Kidney epithelial cell (primary cell): ENCODE data around the gene PVR. TPM values are rescaled to one million over a fixed set of nuclear protein-coding genes. Genes with fewer than 3 reads are reported as not detected.
A peak's percentile ranks its signal among the peaks of the same experiment; 100 is the strongest.
"Not testable (repeated sequence)": the region's sequence is repeated elsewhere in the genome, so short reads cannot be mapped to it uniquely, and the experiment has no call there.

ENCODE experiments used
- DNase-seq: peaks from one replicate; pipeline ENCODE4 v3.0.0-alpha.2; 2010; ENCODE audit warnings: low read depth
- H3K27me3 ChIP-seq: 2 replicates; pipeline ENCODE4 v1.6.0; 2011; ENCODE audit warnings: low read length; ENCODE audit not compliant: control insufficient read depth, insufficient read depth
- H3K36me3 ChIP-seq: 2 replicates; pipeline ENCODE4 v1.5.1; 2011; ENCODE audit warnings: low read length; ENCODE audit not compliant: control insufficient read depth, insufficient read depth
- H3K4me3 ChIP-seq: 2 replicates; pipeline ENCODE4 v1.5.1; 2011; ENCODE audit warnings: low read depth, mild to moderate bottlenecking, control low read depth, low read length
- CTCF ChIP-seq: IDR thresholded peaks from 2 replicates; pipeline ENCODE4 v1.5.1; 2011; ENCODE audit warnings: mild to moderate bottlenecking, moderate library complexity, low read length, control low read depth, inconsistent platforms; ENCODE audit not compliant: insufficient read depth, poor library complexity, severe bottlenecking
- total RNA-seq: library from RNA; depleted of rRNA; stranded (reverse); fragments of >200 nt; gene quantifications from 2 replicates; pipeline ENCODE4 v1.2.3, GENCODE V29; 2015

PVR gene
- total RNA-seq, 1 donor from 2014 or later, result 176 TPM

GRCh38 chr19:44623080-44623479 is 20.6 kb upstream of the PVR start:
- Histone ChIP-seq H3K4me3 (no peak overlapping the region), H3K36me3 (no peaks in the 10 kb centered on the region), H3K27me3 (no peaks in the 10 kb centered on the region)
- TF ChIP-seq CTCF, result no peak
- DNase-seq, result no peak

DNA sequence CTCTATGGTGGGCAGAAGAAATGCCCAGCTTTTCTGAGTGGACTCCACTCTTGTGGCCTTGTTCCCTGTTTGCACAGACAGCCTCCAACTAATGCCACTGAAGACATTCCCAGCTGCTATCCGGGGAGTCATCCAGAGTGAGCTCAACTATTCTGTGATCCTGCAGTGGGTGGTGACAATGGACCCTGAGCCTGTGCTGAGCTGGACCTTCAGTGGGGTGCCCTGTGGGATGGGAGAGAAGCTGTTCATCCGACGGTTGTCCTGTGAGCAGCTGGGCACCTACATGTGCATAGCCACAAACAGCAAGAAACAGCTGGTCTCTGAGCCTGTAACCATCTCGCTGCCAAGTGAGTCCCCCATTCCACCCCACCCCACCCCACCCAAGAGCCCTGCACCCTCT is 20.1 kb upstream of the PVR start:
- Histone ChIP-seq H3K36me3 (no peaks in the 10 kb centered on the region), H3K27me3 (no peaks in the 10 kb centered on the region), H3K4me3 (no peak overlapping the region)
- no peak for TF ChIP-seq CTCF
- no peak for DNase-seq

- no peak overlapping the region for H3K4me3 ChIP-seq
- no peaks in the 10 kb centered on the region for H3K27me3 ChIP-seq
- no peak for DNase-seq
- peaks cover 2% of the 10 kb centered on the region for H3K36me3 ChIP-seq
- TF ChIP-seq CTCF, result no peak
Measured at GRCh38 chr19:44624840-44625354, 18.8 kb upstream of the PVR start.

DNA sequence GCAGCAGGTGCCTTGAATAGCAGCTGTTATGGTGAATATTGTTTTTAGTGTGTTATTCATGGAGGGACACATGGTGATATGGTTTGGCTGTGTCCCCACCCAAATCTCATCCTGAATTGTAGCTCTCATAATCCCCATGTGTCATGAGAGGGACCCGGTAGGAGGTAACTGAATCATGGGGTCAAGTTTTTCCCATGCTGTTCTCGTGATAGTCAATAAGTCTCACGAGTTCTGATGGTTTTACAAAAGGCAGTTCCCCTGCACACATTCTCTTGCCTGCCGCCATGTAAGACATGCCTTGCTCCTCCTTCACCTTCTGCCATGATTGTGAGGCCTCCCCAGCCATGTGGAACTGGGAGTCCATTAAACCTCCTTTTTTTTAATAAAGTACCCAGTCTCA is 18.1 kb upstream of the PVR start:
- not testable (repeated sequence) for DNase-seq, H3K36me3 ChIP-seq, H3K27me3 ChIP-seq, H3K4me3 ChIP-seq

DNA sequence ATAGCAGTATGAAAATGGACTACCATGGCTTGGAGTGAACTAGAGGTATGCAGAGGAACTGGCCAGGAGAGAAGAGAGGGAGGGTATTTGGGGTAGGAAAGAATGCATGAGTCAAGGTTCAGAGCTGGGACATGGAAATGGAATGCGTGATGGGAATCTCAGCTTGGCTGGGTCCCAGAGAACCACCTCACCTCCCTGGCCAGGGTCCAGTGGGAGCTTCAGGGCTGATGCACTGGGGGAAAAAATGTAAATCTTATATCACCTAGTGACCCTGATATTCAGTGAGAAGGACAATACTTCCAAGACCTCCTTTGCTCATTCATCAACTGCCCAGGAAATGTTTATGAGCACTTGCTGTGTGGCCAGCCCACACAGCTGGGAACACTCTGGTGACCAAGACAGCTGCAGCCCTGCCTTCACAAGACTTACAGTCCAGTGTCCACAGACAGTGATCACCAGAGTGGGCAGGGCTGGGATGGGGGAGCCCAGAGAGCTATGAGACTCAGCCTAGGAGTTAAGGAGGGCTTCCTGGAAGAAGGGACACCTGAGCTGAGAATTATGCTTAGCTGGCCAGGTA is 17.6 kb upstream of the PVR start:
- no peak for TF ChIP-seq CTCF
- DNase-seq, result peak; percentile 90
- Histone ChIP-seq H3K27me3 (no peaks in the 10 kb centered on the region), H3K36me3 (peaks cover 2% of the 10 kb centered on the region), H3K4me3 (no peak overlapping the region)

- H3K27me3 ChIP-seq, result no peaks in the 10 kb centered on the region
- peaks cover 2% of the 10 kb centered on the region for H3K36me3 ChIP-seq
- no peak overlapping the region for H3K4me3 ChIP-seq
- no peak for TF ChIP-seq CTCF
- no peak for DNase-seq
Measured at GRCh38 chr19:44627631-44628030, 16.1 kb upstream of the PVR start.
